Suprapubic skin (tissue), 4 donors: ENCODE results near the gene UBR1. TPM values are rescaled to one million over a fixed set of nuclear protein-coding genes. Genes with fewer than 3 reads are reported as not detected.

ENCODE experiments used
- DNase-seq, 2 donors: peaks; one replicate each; pipeline ENCODE4 v3.0.0-alpha.2; 2019; ENCODE audit warnings: low spot score in 2 of 2
- H3K27ac ChIP-seq: fragments of 200-600 bp; sonication (generic); one replicate; pipeline ENCODE4 v1.5.1; 2019
- H3K27me3 ChIP-seq: fragments of 200-600 bp; sonication (generic); one replicate; pipeline ENCODE4 v1.5.1; 2019
- H3K36me3 ChIP-seq: fragments of 200-600 bp; sonication (generic); one replicate; pipeline ENCODE4 v1.5.1; 2019
- H3K4me1 ChIP-seq: fragments of 200-600 bp; sonication (generic); one replicate; pipeline ENCODE4 v1.5.1; 2019
- H3K4me3 ChIP-seq: fragments of 200-600 bp; sonication (generic); one replicate; pipeline ENCODE4 v1.5.1; 2019; ENCODE audit warnings: mild to moderate bottlenecking
- H3K9me3 ChIP-seq: fragments of 200-600 bp; sonication (generic); one replicate; pipeline ENCODE4 v1.5.1; 2019
- EP300 ChIP-seq: sonication (generic); formaldehyde crosslinking; IDR thresholded peaks from one replicate; pipeline ENCODE4 v1.6.1; 2017; ENCODE audit warnings: antibody characterized with exemption
- POLR2A ChIP-seq, 2 donors: fragments of 450-650 bp; IDR thresholded peaks; one replicate each; pipeline ENCODE4 v1.6.1; 2017; ENCODE audit warnings: antibody characterized with exemption in 2 of 2, mild to moderate bottlenecking in 2 of 2, moderate library complexity in 2 of 2
- POLR2AphosphoS5 ChIP-seq, 3 donors: sonication (generic); formaldehyde crosslinking; IDR thresholded peaks; one replicate each; pipeline ENCODE4 v1.6.1; 2017; ENCODE audit warnings: antibody characterized with exemption in 3 of 3
- WGBS: methylation state at CpG from one replicate; pipeline ENCODE4 v1.1.5; 2018; 5-methylcytosine and 5-hydroxymethylcytosine counted together
- total RNA-seq, 4 donors: library from RNA; depleted of rRNA; stranded (reverse); fragments of >200 nt; gene quantifications; one replicate each; pipeline ENCODE4 v1.1.0, GENCODE V29; 2016
- TF ChIP-seq, protein P1 (sequence below), 2 donors: fragments of 200-600 bp in 1 of 2; fragments of 450-650 bp in 1 of 2; sonication (generic) in 1 of 2; IDR thresholded peaks; one replicate each; pipeline ENCODE4 v1.5.1; 2016 to 2019; ENCODE audit warnings: antibody characterized with exemption in 2 of 2, mild to moderate bottlenecking in 1 of 2, moderate library complexity in 1 of 2

UBR1 gene
- total RNA-seq, 4 donors from 2014 or later = 14.0 to 41.4 (median 19.2) TPM

DNA sequence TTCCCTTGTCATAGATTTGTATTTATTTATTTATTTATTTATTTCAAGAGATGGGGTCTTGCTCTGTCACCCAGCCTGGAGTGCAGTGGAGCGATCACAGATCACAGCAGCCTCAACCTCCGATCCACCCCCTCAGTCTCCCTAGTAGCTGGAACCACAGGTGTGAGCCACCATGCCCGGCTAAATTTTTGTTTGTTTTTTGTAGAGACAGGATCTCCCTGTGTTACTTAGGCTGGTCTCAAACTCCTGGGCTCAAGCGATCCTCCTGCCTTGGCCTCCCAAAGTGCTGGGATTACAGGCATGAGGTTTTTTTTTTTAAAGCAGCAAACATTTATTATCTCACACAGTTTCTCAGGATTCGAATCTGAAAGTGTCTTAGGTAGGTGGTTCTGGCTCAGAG is 187.8 kb downstream of the UBR1 start:
- H3K36me3 ChIP-seq = no peaks in the 10 kb centered on the region
- TF ChIP-seq EP300 (no peak), POLR2A (IDR thresholded peaks at IDR 0.05) (no peak), POLR2AphosphoS5 (IDR thresholded peaks at IDR 0.05) (no peak)
- TF ChIP-seq, protein P1, sequence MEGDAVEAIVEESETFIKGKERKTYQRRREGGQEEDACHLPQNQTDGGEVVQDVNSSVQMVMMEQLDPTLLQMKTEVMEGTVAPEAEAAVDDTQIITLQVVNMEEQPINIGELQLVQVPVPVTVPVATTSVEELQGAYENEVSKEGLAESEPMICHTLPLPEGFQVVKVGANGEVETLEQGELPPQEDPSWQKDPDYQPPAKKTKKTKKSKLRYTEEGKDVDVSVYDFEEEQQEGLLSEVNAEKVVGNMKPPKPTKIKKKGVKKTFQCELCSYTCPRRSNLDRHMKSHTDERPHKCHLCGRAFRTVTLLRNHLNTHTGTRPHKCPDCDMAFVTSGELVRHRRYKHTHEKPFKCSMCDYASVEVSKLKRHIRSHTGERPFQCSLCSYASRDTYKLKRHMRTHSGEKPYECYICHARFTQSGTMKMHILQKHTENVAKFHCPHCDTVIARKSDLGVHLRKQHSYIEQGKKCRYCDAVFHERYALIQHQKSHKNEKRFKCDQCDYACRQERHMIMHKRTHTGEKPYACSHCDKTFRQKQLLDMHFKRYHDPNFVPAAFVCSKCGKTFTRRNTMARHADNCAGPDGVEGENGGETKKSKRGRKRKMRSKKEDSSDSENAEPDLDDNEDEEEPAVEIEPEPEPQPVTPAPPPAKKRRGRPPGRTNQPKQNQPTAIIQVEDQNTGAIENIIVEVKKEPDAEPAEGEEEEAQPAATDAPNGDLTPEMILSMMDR (IDR thresholded peaks at IDR 0.05) = no peak
- H3K4me3 ChIP-seq = no peak overlapping the region
- no peaks in the 10 kb centered on the region for H3K9me3 ChIP-seq
- 90% methylated on average over 5 of the region's 5 CpGs for WGBS
- no peak overlapping the region for H3K27ac ChIP-seq
- H3K27me3 ChIP-seq = no peaks in the 10 kb centered on the region
- H3K4me1 ChIP-seq = peaks cover 21% of the 10 kb centered on the region
- no peak for DNase-seq

GRCh38 chr15:42915654-42916315 is 190.1 kb downstream of the UBR1 start:
- Histone ChIP-seq H3K4me1 (peaks cover 12% of the 10 kb centered on the region), H3K9me3 (no peaks in the 10 kb centered on the region), H3K27me3 (no peaks in the 10 kb centered on the region), H3K27ac (no peak overlapping the region), H3K4me3 (no peak overlapping the region), H3K36me3 (no peaks in the 10 kb centered on the region)
- TF ChIP-seq POLR2AphosphoS5 (IDR thresholded peaks at IDR 0.05) = no peak
- TF ChIP-seq, protein P1 (IDR thresholded peaks at IDR 0.05) = no peak
- no peak for TF ChIP-seq EP300
- TF ChIP-seq POLR2A (IDR thresholded peaks at IDR 0.05) = no peak
- DNase-seq = no peak
- WGBS = 89% methylated on average over 3 of the region's 3 CpGs

DNA sequence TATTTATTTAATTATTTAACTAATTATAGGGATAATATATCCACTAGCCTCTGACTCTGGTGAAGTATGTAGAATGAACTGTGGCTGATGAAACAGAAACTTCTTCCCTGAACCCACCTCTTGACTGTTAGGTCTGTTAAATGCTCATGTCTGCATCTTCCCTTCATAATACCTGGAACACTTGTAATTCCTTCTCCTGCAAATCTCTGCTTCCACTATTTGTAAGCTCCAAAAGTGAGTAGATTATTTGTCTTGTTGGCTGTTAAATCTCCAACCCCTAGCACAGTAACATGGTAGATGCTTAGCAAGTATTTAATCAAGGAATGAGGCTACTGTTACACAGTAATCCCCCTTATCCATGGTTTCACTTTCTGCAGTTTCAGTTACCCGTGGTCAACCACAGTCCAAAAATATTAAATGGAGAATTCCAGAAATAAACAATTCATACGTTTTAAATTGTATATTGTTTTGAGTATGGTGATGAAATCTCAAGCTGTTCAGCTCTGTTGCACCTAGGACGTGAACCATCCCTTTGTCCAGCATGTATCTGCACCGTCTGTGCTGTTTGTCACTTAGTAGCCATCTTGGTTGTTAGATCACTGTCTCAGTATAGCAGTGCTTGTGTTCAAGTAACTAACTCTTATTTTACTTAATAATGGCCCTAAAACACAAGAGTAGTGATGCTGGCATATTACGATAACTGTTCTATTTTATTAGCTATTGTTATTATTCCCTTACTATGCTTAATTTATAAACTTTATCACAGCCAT is 190.9 kb downstream of the UBR1 start:
- Histone ChIP-seq H3K27ac (no peak overlapping the region), H3K4me1 (peaks cover 12% of the 10 kb centered on the region), H3K27me3 (no peaks in the 10 kb centered on the region), H3K36me3 (no peaks in the 10 kb centered on the region), H3K9me3 (no peaks in the 10 kb centered on the region), H3K4me3 (no peak overlapping the region)
- WGBS = 79% methylated on average over 5 of the region's 5 CpGs
- DNase-seq = no peak
- TF ChIP-seq POLR2A (IDR thresholded peaks at IDR 0.05) (no peak), POLR2AphosphoS5 (IDR thresholded peaks at IDR 0.05) (no peak), EP300 (no peak)
- TF ChIP-seq, protein P1 (IDR thresholded peaks at IDR 0.05) = no peak

- no peak for DNase-seq
- no peaks in the 10 kb centered on the region for H3K9me3 ChIP-seq
- H3K36me3 ChIP-seq = no peaks in the 10 kb centered on the region
- 77% methylated on average over 5 of the region's 5 CpGs for WGBS
- TF ChIP-seq EP300 = no peak
- TF ChIP-seq, protein P1 (IDR thresholded peaks at IDR 0.05) = no peak
- no peak for TF ChIP-seq POLR2AphosphoS5 (IDR thresholded peaks at IDR 0.05)
- no peak for TF ChIP-seq POLR2A (IDR thresholded peaks at IDR 0.05)
- H3K27me3 ChIP-seq = no peaks in the 10 kb centered on the region
- no peak overlapping the region for H3K4me3 ChIP-seq
- H3K4me1 ChIP-seq = no peaks in the 10 kb centered on the region
- H3K27ac ChIP-seq = no peak overlapping the region
Measured at GRCh38 chr15:42911058-42911592, 194.7 kb downstream of the UBR1 start.

DNA sequence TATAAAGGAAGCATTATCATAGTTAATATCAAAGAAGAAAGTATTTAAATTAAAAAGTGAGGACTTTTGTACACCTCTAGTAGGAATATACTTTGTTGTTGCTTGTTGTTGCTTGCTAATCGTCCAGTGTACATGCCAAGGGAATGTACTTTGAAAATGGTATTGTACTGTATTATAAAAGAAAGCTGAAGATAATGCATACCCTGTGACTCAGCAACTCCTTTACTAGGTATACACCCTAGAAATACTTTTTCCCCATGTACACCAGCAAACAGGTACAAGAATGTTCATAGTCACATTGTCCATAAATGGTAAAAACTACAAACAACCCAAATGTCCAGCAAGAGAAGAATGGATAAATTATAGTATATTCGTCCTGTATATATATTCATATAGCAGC is 197.3 kb downstream of the UBR1 start:
- no peak for DNase-seq
- Histone ChIP-seq H3K27me3 (no peaks in the 10 kb centered on the region), H3K27ac (no peak overlapping the region), H3K9me3 (no peaks in the 10 kb centered on the region), H3K4me3 (no peak overlapping the region), H3K4me1 (peaks cover 3% of the 10 kb centered on the region), H3K36me3 (no peaks in the 10 kb centered on the region)
- TF ChIP-seq POLR2AphosphoS5 (IDR thresholded peaks at IDR 0.05) (no peak), POLR2A (IDR thresholded peaks at IDR 0.05) (no peak), EP300 (no peak)
- TF ChIP-seq, protein P1 (IDR thresholded peaks at IDR 0.05) = no peak
- 72% methylated on average over 2 of the region's 2 CpGs for WGBS
